Upper lobe of right lung (tissue), 1 donor: ENCODE data around the gene MCC. TPM values are rescaled to one million over a fixed set of nuclear protein-coding genes. Genes with fewer than 3 reads are reported as not detected.

Experiments used
- ATAC-seq: fragments of 200-7000 bp; cut with Tn5 transposase; one replicate; pipeline ENCODE4 v1.9.1; 2020; ENCODE audit warnings: mild to moderate bottlenecking, moderate library complexity
- DNase-seq: peaks from one replicate; pipeline ENCODE4 v3.0.0-alpha.2; 2020
- H3K27ac ChIP-seq: fragments of 200-600 bp; one replicate; pipeline ENCODE4 v1.8.0; 2022
- H3K27me3 ChIP-seq: fragments of 200-600 bp; one replicate; pipeline ENCODE4 v1.8.0; 2022; ENCODE audit warnings: mild to moderate bottlenecking
- H3K36me3 ChIP-seq: fragments of 200-600 bp; one replicate; pipeline ENCODE4 v1.8.0; 2022
- H3K4me1 ChIP-seq: fragments of 200-600 bp; one replicate; pipeline ENCODE4 v1.8.0; 2022
- H3K4me3 ChIP-seq: fragments of 200-600 bp; one replicate; pipeline ENCODE4 v1.8.0; 2022; ENCODE audit warnings: mild to moderate bottlenecking
- H3K9me3 ChIP-seq: fragments of 200-600 bp; one replicate; pipeline ENCODE4 v1.8.0; 2022
- CTCF ChIP-seq: fragments of 200-600 bp; IDR thresholded peaks from one replicate; pipeline ENCODE4 v1.8.0; 2022; ENCODE audit warnings: antibody characterized with exemption
- intact Hi-C: fragments of 100-400 bp; cut with DNase I; formaldehyde crosslinking; loops from one replicate; pipeline ENCODE4 v1.11.0; 2022
- total RNA-seq: library from RNA; stranded (reverse); fragmentation: NEBNext Ultra II Directional; extraction: Animal tissue kit (Norgen Biotek cat#: 25700); gene quantifications from one replicate; pipeline ENCODE4 v1.2.1, GENCODE V29; 2021
- donor health status: DM: no; HTN: yes; CAD: no; lungs with severe emphysema.

MCC gene
- total RNA-seq, 1 donor from 2014 or later: 18.6 TPM

- intact Hi-C loops: no loop called here
- TF ChIP-seq CTCF: no peak
- no peaks in the 10 kb centered on the region for H3K36me3 ChIP-seq
- DNase-seq (no peak), ATAC-seq (no peak)
- H3K4me3 ChIP-seq: no peak overlapping the region
- H3K27me3 ChIP-seq: peaks cover 59% of the 10 kb centered on the region
- peaks cover 22% of the 10 kb centered on the region for H3K4me1 ChIP-seq
- H3K27ac ChIP-seq: no peak overlapping the region
- peaks cover 4% of the 10 kb centered on the region for H3K9me3 ChIP-seq
These were observed 2.1 kb upstream of the MCC start for GRCh38 chr5:113490317-113490716.

- ATAC-seq (peak; percentile 79), DNase-seq (no peak)
- intact Hi-C loops: no loop called here
- Histone ChIP-seq H3K27me3 (peaks cover 67% of the 10 kb centered on the region), H3K36me3 (no peaks in the 10 kb centered on the region), H3K4me3 (no peak overlapping the region), H3K9me3 (peaks cover 4% of the 10 kb centered on the region), H3K27ac (no peak overlapping the region), H3K4me1 (peaks cover 22% of the 10 kb centered on the region)
- TF ChIP-seq CTCF: no peak
These were observed 1.0 kb upstream of the MCC start for GRCh38 chr5:113489299-113489698.

- no peaks in the 10 kb centered on the region for H3K36me3 ChIP-seq
- intact Hi-C loops: no loop called here
- peak overlapping the region; percentile 58 for H3K4me3 ChIP-seq
- peaks cover 67% of the 10 kb centered on the region for H3K27me3 ChIP-seq
- no peak for TF ChIP-seq CTCF
- peak; percentile 32 for ATAC-seq
- H3K9me3 ChIP-seq: peaks cover 4% of the 10 kb centered on the region
- peaks cover 22% of the 10 kb centered on the region for H3K4me1 ChIP-seq
- H3K27ac ChIP-seq: peak overlapping the region; percentile 30
- DNase-seq: no peak
These were observed 462 bp upstream of the MCC start for GRCh38 chr5:113488645-113489184.

GRCh38 chr5:113487416-113487780 lies 855 bp downstream of the MCC start:
- ATAC-seq: peak; percentile 4

GRCh38 chr5:113480243-113480642 lies 8.0 kb downstream of the MCC start:
- intact Hi-C loops: no loop called here
- Histone ChIP-seq H3K4me1 (no peaks in the 10 kb centered on the region), H3K36me3 (no peaks in the 10 kb centered on the region), H3K27ac (no peak overlapping the region), H3K4me3 (no peak overlapping the region), H3K27me3 (peaks cover 7% of the 10 kb centered on the region), H3K9me3 (no peaks in the 10 kb centered on the region)
- TF ChIP-seq CTCF: no peak
- no peak for ATAC-seq
- DNase-seq: no peak

More at GRCh38 chr5:113487416-113487780, 855 bp downstream of the MCC start:
- peaks cover 22% of the 10 kb centered on the region for H3K4me1 ChIP-seq
- intact Hi-C loops: no loop called here
- H3K9me3 ChIP-seq: peaks cover 4% of the 10 kb centered on the region
- H3K36me3 ChIP-seq: no peaks in the 10 kb centered on the region
- DNase-seq: no peak
- peaks cover 65% of the 10 kb centered on the region for H3K27me3 ChIP-seq
- H3K4me3 ChIP-seq: peak overlapping the region; percentile 58
- H3K27ac ChIP-seq: no peak overlapping the region
- no peak for TF ChIP-seq CTCF

- Histone ChIP-seq H3K36me3 (no peaks in the 10 kb centered on the region), H3K27ac (no peak overlapping the region), H3K4me3 (no peak overlapping the region), H3K27me3 (no peaks in the 10 kb centered on the region), H3K4me1 (no peaks in the 10 kb centered on the region), H3K9me3 (no peaks in the 10 kb centered on the region)
- TF ChIP-seq CTCF: no peak
- intact Hi-C loops: no loop called here
- no peak for DNase-seq
- ATAC-seq: no peak
These were observed 9.6 kb downstream of the MCC start for GRCh38 chr5:113478691-113479090.
